Stimulated activated CD4-positive, alpha-beta T cell treated with anti-CD3 and anti-CD28 coated beads, Interleukin-4, amount 100 ng/mL, for 4 hours (primary cell): ENCODE measurements around the gene CDX2.

Source experiments
- DNase-seq, 2 experiments: peaks; one replicate each; pipeline ENCODE4 v3.0.0-alpha.2; 2020

CDX2 gene

GRCh38 chr13:27978301-27978968 is 9.3 kb upstream of the CDX2 start:
- no peak for DNase-seq

DNA sequence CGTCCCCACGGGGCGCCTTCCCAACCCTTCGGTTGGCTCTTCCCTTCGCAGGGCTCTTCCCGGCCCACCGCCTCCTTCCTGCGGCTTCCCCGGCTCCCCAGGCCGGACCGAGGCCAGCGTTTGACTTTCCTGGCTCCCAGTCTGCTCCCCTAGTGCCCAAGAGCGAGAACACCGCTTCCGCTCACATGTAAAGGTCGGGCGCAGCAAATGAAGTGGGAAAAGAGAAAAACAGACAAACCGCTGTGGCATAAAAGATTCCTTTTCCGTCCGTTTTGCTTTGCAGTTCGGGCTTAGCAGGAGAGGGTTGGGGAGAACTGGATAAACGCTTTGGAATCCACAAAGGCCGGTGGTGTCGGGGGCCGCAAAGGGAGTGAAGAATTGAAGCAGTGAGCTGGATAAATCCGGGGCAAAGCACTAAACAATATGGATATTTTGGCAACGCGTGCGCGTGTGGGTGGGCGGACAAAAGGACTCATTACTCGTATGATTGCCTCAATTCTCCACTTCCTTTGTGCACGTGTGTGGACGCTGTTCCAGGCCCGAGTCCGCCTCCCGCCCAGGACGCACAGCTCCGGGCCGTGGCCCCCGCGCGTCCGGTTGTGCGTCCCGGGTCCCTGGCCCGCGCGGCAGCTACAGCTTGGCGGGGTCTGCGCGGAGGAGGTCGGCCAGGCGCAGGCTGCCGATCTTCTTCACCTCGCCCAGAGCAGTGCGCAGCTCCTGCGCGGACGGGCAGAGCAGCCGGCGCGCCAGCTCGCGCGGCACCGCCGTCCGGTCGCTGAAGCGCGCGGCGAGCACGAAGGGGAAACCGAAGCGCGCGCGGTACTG is 8.6 kb upstream of the CDX2 start:
- no peak for DNase-seq

DNA sequence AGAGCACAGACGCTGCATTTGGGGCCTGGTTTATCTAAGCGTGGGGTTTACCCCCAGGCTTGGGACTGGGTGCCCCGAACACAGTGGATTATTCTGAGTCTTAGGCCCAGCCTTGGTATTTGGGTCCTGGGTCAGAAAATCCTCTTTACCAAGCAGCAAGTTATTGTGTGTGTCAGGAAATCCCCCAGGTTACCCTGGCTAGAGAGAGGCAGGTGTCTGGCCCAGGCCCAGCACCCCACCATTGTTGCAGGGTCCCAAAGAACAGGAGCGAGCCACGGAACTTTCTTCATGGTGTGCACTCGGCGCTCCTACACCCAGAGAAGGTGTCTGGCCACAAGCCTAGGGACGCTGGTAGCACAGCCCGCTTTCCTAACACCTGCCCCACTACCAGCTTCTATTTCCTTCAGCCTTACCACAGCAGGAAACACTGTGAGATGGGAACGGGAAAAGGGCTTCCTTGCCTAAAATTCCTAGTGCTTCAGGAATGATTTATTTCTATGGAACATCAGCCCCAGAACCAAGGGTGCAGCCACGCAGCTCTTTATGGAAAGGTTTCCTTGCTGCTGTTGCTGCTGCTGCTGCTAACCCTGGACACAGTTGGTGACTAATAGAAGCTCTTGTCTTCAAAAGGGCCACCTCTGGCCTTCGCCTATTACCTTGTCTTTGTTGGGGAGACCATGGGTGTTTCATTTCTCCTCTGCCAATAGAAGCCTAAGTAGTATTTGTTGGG is 7.4 kb upstream of the CDX2 start:
- DNase-seq: no peak

GRCh38 chr13:27975564-27976361 is 6.6 kb upstream of the CDX2 start:
- no peak for DNase-seq

GRCh38 chr13:27973961-27974662 is 5.0 kb upstream of the CDX2 start:
- DNase-seq: no peak

- DNase-seq: no peak
Measured at GRCh38 chr13:27973291-27973690, 4.2 kb upstream of the CDX2 start.

- no peak for DNase-seq
Measured at GRCh38 chr13:27972478-27972820, 3.3 kb upstream of the CDX2 start.

DNA sequence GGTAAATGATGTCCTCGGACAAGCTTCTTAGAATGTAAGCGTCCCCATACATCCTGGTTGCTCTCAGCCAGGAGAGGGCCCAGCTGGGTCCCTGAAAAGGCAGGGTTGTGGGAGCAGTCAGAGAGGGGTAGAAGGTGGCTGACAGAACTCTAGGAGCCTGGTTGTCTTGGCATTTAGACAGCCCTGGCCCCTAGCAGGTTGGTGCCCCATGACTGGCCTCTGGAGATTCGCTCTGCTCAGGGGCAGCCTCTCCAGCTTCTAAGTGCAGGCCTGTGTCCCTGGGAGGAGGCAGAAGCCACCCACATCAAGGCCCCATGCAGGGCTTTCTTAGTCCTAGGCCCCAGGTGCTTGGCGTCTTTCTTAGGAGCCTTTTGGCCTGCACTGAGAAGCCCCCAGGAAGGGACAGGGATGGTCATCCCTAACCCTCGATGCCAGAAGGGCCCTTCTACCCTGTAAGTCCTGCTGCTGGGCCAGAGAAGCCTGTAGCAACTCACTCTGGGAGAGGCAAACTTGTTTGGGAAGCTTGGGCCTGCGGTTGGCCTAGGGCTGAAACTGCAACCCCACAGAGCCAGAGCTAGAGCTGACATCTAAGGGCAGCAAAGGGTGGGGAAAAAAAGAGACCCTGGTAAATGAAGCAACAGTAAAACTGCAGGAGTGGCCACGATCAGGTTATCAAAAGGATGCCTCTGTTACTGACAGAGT is 2.8 kb upstream of the CDX2 start:
- DNase-seq: no peak

- no peak for DNase-seq
Measured at GRCh38 chr13:27971236-27971645, 2.1 kb upstream of the CDX2 start.

- no peak for DNase-seq
Measured at GRCh38 chr13:27970382-27971235, 1.5 kb upstream of the CDX2 start.

- no peak for DNase-seq
Measured at GRCh38 chr13:27969866-27970229, 733 bp upstream of the CDX2 start.

- DNase-seq: no peak
Measured at GRCh38 chr13:27968316-27969081, 616 bp downstream of the CDX2 start.

GRCh38 chr13:27967736-27968315 is 1.3 kb downstream of the CDX2 start:
- DNase-seq: no peak

GRCh38 chr13:27967203-27967735 is 1.8 kb downstream of the CDX2 start:
- no peak for DNase-seq

DNA sequence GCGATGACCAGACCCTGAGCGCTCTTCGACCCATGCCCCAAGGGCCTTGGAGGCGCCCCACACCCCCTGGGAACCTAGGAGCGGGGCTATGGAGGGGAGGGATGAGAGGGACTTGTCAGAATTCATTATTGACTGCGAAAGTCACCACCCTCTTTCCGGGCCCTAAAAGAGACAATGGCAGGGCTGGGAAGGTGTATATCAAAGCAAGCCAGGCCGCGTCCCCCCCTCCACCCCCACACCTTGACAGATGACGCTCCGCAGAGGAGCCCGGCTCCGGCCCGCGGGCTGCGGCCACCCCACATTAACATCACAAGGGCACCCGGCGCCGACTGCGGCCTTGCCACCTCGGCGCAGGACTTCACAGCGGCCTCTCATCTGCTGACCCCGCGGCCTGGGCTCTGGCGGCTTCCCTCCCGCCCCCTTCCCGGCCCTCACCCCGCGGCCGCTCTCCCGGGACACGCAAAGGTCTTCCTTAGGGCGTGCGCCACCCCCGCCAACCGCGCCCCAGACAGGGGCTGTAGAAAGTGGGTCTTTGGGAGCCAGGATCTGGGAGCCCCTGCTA is 2.4 kb downstream of the CDX2 start:
- no peak for DNase-seq

DNA sequence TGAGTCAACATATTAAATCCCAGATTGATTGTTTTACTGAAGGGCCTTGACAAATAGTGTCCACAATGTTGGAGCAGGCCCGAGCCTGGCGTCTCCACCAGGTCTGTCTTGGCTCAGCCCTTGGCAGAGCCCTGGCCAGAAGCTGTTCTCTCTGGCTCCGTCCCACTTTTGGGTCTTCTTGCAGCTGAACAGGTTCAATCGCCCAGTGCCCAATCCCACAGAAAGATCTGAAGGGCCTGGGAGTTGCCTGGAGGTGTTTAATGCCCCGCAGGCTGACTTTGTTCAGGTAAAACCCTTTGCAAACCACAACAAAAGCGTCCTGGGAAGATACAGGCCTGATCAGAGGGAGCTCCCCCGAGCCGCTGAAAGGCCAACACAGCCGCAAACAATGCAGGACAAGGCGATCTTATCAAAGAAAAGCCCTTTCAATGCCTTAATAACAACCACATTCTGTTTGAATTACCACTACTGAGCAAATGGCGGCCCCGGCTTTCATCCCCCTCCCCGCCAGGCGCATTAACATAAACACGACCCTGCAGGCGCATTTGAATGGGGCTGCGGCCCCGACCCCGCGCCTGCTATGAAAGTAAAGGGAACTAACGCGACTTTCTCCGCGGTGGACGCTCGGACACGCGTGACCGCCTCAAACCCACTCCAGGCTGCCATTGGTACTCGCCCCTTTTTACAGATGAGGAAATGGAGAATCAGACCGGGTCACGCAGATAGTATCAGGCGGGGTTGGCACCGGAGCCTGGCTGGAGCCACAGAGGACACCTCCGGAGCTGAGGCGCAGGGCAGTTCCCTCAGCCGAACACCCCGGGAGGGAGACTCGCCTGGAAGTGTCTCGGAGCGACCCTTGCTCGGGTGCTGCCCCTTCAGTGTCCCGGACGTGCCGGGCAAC is 3.1 kb downstream of the CDX2 start:
- no peak for DNase-seq

- no peak for DNase-seq
Measured at GRCh38 chr13:27965343-27965739, 3.8 kb downstream of the CDX2 start.

GRCh38 chr13:27964741-27965323 is 4.3 kb downstream of the CDX2 start:
- no peak for DNase-seq
